ENCODE results near the gene RASGRF2. TPM values are rescaled to one million over a fixed set of nuclear protein-coding genes. Genes with fewer than 3 reads are reported as not detected.

RASGRF2 gene
- total RNA-seq, 2 donors from 2014 or later = 1.2 to 2.3 TPM

- DNase-seq (no peak), ATAC-seq (no peak)
- intact Hi-C loops (cut with DNase I, micrococcal nuclease) = no loop called here
These were observed 14.9 kb downstream of the RASGRF2 start for GRCh38 chr5:80975065-80975464.

GRCh38 chr5:80976985-80977384 lies 16.8 kb downstream of the RASGRF2 start:
- intact Hi-C loops (cut with DNase I, micrococcal nuclease) = no loop called here
- ATAC-seq (no peak), DNase-seq (no peak)

GRCh38 chr5:80977764-80978163 lies 17.6 kb downstream of the RASGRF2 start:
- no peak for ATAC-seq
- intact Hi-C loops (cut with DNase I, micrococcal nuclease) = no loop called here
- DNase-seq = no peak

- ATAC-seq (no peak), DNase-seq (no peak)
- intact Hi-C loops (cut with DNase I, micrococcal nuclease) = no loop called here
These were observed 18.7 kb downstream of the RASGRF2 start for GRCh38 chr5:80978772-80979317.

- intact Hi-C loops (cut with DNase I, micrococcal nuclease) = no loop called here
- no peak for ATAC-seq
- DNase-seq = no peak
These were observed 21.9 kb downstream of the RASGRF2 start for GRCh38 chr5:80982093-80982492.

- DNase-seq (no peak), ATAC-seq (no peak)
- intact Hi-C loops (cut with DNase I, micrococcal nuclease) = no loop called here
These were observed 25.6 kb downstream of the RASGRF2 start for GRCh38 chr5:80985600-80986228.

- intact Hi-C loops (cut with DNase I, micrococcal nuclease) = no loop called here
- DNase-seq = no peak
- ATAC-seq = no peak
These were observed 26.2 kb downstream of the RASGRF2 start for GRCh38 chr5:80986382-80986781.

GRCh38 chr5:80987078-80987766 lies 27.1 kb downstream of the RASGRF2 start:
- intact Hi-C loops (cut with DNase I, micrococcal nuclease) = no loop called here
- DNase-seq (no peak), ATAC-seq (no peak)

GRCh38 chr5:80988419-80988935 lies 28.3 kb downstream of the RASGRF2 start:
- ATAC-seq = no peak

GRCh38 chr5:80989883-80990282 lies 29.7 kb downstream of the RASGRF2 start:
- intact Hi-C loops (cut with DNase I, micrococcal nuclease) = no loop called here
- no peak for ATAC-seq
- DNase-seq = no peak

More at GRCh38 chr5:80988419-80988935, 28.3 kb downstream of the RASGRF2 start:
- intact Hi-C loops (cut with DNase I, micrococcal nuclease) = no loop called here
- DNase-seq = no peak

- ATAC-seq (no peak), DNase-seq (no peak)
- intact Hi-C loops (cut with DNase I, micrococcal nuclease) = no loop called here
These were observed 30.4 kb downstream of the RASGRF2 start for GRCh38 chr5:80990527-80990926.

GRCh38 chr5:80990971-80991370 lies 30.8 kb downstream of the RASGRF2 start:
- ATAC-seq (no peak), DNase-seq (no peak)
- intact Hi-C loops (cut with DNase I, micrococcal nuclease) = no loop called here

GRCh38 chr5:80995908-80996307 lies 35.7 kb downstream of the RASGRF2 start:
- intact Hi-C loops (cut with DNase I, micrococcal nuclease) = no loop called here
- DNase-seq = no peak
- peak; percentile 39 for ATAC-seq

GRCh38 chr5:80998590-80998979 lies 38.4 kb downstream of the RASGRF2 start:
- ATAC-seq (no peak), DNase-seq (no peak)

GRCh38 chr5:81003811-81004386 lies 43.7 kb downstream of the RASGRF2 start:
- intact Hi-C loops (cut with DNase I, micrococcal nuclease) = no loop called here
- DNase-seq (no peak), ATAC-seq (no peak)

More at GRCh38 chr5:80998590-80998979, 38.4 kb downstream of the RASGRF2 start:
- intact Hi-C loops (cut with DNase I, micrococcal nuclease) = no loop called here

GRCh38 chr5:81005708-81006107 lies 45.5 kb downstream of the RASGRF2 start:
- intact Hi-C loops (cut with DNase I, micrococcal nuclease) = no loop called here
- ATAC-seq = no peak
- DNase-seq = no peak

GRCh38 chr5:81006231-81006630 lies 46.1 kb downstream of the RASGRF2 start:
- DNase-seq (no peak), ATAC-seq (no peak)
- intact Hi-C loops (cut with DNase I, micrococcal nuclease) = no loop called here

GRCh38 chr5:81006947-81007636 lies 46.9 kb downstream of the RASGRF2 start:
- no peak for ATAC-seq
- DNase-seq = no peak
- intact Hi-C loops (cut with DNase I, micrococcal nuclease) = no loop called here

- intact Hi-C loops (cut with DNase I, micrococcal nuclease) = no loop called here
- DNase-seq (no peak), ATAC-seq (no peak)
These were observed 47.5 kb downstream of the RASGRF2 start for GRCh38 chr5:81007637-81008027.

Data from left colon (tissue), 2 donors.